Esophagus muscularis mucosa (tissue), 3 donors: ENCODE results near the gene PF4V1.

Experiments
- POLR2A ChIP-seq: fragments of 450-650 bp; IDR thresholded peaks from one replicate; pipeline ENCODE4 v1.6.1; 2017; ENCODE audit warnings: antibody characterized with exemption, moderate library complexity, mild to moderate bottlenecking, low read depth
- TF ChIP-seq, protein P1 (sequence below), 3 experiments: fragments of 200-600 bp in 2 of 3; fragments of 450-650 bp in 1 of 3; sonication (generic) in 2 of 3; IDR thresholded peaks; one replicate each; pipeline ENCODE4 v1.5.1; 2017 to 2019; ENCODE audit warnings: antibody characterized with exemption in 3 of 3, mild to moderate bottlenecking in 2 of 3, moderate library complexity in 1 of 3

DNA sequence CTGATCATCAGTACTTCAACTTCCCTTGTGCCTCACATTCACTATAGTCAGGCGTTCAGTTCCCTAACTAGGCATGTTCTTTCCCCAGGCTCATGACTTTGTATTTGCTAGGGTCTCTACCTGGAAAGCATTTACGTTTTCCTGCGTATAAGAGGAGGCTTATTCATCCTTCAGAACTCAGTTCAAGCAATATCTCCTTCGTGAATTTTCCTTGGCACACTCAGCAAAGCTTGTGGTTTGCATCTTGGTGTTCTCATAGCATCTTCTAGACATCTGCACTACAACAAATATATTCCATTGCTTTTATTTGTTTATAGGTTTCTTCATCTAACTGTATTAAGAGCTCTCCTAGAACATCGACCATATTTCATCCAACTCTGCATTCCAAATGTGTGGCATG, 14.0 kb upstream of the PF4V1 start:
- TF ChIP-seq, protein P1, sequence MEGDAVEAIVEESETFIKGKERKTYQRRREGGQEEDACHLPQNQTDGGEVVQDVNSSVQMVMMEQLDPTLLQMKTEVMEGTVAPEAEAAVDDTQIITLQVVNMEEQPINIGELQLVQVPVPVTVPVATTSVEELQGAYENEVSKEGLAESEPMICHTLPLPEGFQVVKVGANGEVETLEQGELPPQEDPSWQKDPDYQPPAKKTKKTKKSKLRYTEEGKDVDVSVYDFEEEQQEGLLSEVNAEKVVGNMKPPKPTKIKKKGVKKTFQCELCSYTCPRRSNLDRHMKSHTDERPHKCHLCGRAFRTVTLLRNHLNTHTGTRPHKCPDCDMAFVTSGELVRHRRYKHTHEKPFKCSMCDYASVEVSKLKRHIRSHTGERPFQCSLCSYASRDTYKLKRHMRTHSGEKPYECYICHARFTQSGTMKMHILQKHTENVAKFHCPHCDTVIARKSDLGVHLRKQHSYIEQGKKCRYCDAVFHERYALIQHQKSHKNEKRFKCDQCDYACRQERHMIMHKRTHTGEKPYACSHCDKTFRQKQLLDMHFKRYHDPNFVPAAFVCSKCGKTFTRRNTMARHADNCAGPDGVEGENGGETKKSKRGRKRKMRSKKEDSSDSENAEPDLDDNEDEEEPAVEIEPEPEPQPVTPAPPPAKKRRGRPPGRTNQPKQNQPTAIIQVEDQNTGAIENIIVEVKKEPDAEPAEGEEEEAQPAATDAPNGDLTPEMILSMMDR (IDR thresholded peaks at IDR 0.05) = no peak
- no peak for TF ChIP-seq POLR2A
